ENCODE results near the gene GPAT2. TPM values are rescaled to one million over a fixed set of nuclear protein-coding genes. Genes with fewer than 3 reads are reported as not detected.
"Not testable (repeated sequence)": the region's sequence is repeated elsewhere in the genome, so short reads cannot be mapped to it uniquely, and the experiment has no call there.

The GPAT2 gene
- total RNA-seq, 1 experiment from 2014 or later, result 9.1 TPM

DNA sequence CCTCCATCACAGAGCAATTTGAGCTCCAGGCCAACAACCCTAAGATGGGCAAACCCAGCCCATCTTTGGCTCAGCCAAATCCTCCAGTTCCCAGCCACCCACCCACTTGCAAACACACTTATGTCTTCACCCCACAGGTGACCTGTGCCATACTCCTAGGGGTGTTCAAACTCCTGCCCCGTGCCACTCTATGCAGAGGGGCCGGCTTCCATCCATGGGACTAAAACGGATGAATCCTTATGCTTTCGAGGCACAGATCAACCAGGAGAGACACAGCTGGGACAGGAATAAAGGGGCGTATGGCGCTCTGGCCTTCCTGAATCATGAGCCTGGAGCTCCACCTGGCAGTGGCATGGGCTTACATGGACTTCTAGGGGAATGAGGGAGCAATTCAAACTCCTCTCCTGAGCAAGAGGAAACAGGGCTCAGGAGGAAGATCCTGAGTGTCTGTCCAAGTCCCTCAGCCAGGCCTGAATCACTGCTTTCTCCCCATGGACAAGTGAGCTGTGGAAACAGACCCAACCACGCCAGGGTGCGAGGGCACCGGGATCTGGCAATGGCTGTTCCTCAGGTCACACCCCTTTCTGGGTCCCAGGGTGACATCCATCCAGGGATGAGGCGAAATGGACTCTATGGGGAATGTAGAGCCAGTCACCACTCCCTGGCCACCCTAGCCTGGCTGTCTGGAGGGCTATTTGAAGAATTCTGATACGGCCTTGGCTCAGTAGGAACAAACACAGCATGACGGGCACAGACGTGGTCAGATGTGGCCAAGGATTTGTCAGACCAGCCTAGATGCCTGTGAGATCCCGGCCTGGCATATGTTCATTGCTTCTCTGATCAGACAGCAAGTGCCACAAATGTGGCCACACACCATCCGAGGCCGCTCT lies 36.6 kb upstream of the GPAT2 start:
- H3K4me1 ChIP-seq (replicated peaks; ENCODE audit: insufficient read depth); POLR2A ChIA-PET (ENCODE audit: unreplicated experiment); H3K4me3 ChIP-seq; intact Hi-C loops (cut with micrococcal nuclease; ENCODE audit: unreplicated experiment); H3F3A ChIP-seq (ENCODE audit: insufficient read depth, low read depth); H3K9me2 ChIP-seq (ENCODE audit: insufficient read depth); H3K79me2 ChIP-seq (ENCODE audit: low read depth); H3K9me3 ChIP-seq (ENCODE audit: insufficient read depth, low read depth); H3K4me2 ChIP-seq; H3K36me3 ChIP-seq (ENCODE audit: low read depth); H2AFZ ChIP-seq; H3K27ac ChIP-seq; BruUV-seq (replicated peaks); CTCF ChIA-PET; H4K20me1 ChIP-seq (ENCODE audit: insufficient read depth); DNase-seq: not testable (repeated sequence)
- H3K27me3 ChIP-seq (ENCODE audit: insufficient read depth, low read depth), result peaks cover 20% of the 10 kb centered on the region; the same call in 1 of the 2 replicates

- H3K9me2 ChIP-seq (ENCODE audit: insufficient read depth); H3K4me1 ChIP-seq (replicated peaks; ENCODE audit: insufficient read depth); H3K36me3 ChIP-seq (ENCODE audit: low read depth); H3K9me3 ChIP-seq (ENCODE audit: insufficient read depth, low read depth); H2AFZ ChIP-seq; CTCF ChIA-PET; POLR2A ChIA-PET (ENCODE audit: unreplicated experiment); H3F3A ChIP-seq (ENCODE audit: insufficient read depth, low read depth); intact Hi-C loops (cut with micrococcal nuclease; ENCODE audit: unreplicated experiment); H3K79me2 ChIP-seq (ENCODE audit: low read depth); H3K4me2 ChIP-seq; DNase-seq; H4K20me1 ChIP-seq (ENCODE audit: insufficient read depth); BruUV-seq (replicated peaks); H3K4me3 ChIP-seq; H3K27ac ChIP-seq: not testable (repeated sequence)
- H3K27me3 ChIP-seq (ENCODE audit: insufficient read depth, low read depth), result peaks cover 20% of the 10 kb centered on the region; the same call in 1 of the 2 replicates
Measured at GRCh38 chr2:96070351-96070750, 35.6 kb upstream of the GPAT2 start.

- CTCF ChIA-PET; DNase-seq; H3K79me2 ChIP-seq (ENCODE audit: low read depth); H3K9me3 ChIP-seq (ENCODE audit: insufficient read depth, low read depth); H3K4me3 ChIP-seq; H3K4me2 ChIP-seq; H2AFZ ChIP-seq; intact Hi-C loops (cut with micrococcal nuclease; ENCODE audit: unreplicated experiment); H3F3A ChIP-seq (ENCODE audit: insufficient read depth, low read depth); H3K4me1 ChIP-seq (replicated peaks; ENCODE audit: insufficient read depth); H3K27ac ChIP-seq; BruUV-seq (replicated peaks); POLR2A ChIA-PET (ENCODE audit: unreplicated experiment); H3K9me2 ChIP-seq (ENCODE audit: insufficient read depth); H4K20me1 ChIP-seq (ENCODE audit: insufficient read depth); H3K36me3 ChIP-seq (ENCODE audit: low read depth): not testable (repeated sequence)
- H3K27me3 ChIP-seq (ENCODE audit: insufficient read depth, low read depth), result peaks cover 20% of the 10 kb centered on the region; the same call in 1 of the 2 replicates
Measured at GRCh38 chr2:96069878-96070277, 35.2 kb upstream of the GPAT2 start.

- Histone ChIP-seq H3K4me1 (replicated peaks; ENCODE audit: insufficient read depth) (peaks cover 13% of the 10 kb centered on the region; the same call in 1 of the 2 replicates), H3K4me2 (0 out of 2 replicates have a peak overlapping the region, but pooled peaks have one; percentile 12)
- H3F3A ChIP-seq (ENCODE audit: insufficient read depth, low read depth); H3K9me2 ChIP-seq (ENCODE audit: insufficient read depth); intact Hi-C loops (cut with micrococcal nuclease; ENCODE audit: unreplicated experiment); POLR2A ChIA-PET (ENCODE audit: unreplicated experiment); H3K27me3 ChIP-seq (ENCODE audit: insufficient read depth, low read depth); BruUV-seq (replicated peaks); H3K9me3 ChIP-seq (ENCODE audit: insufficient read depth, low read depth); H3K27ac ChIP-seq; H3K79me2 ChIP-seq (ENCODE audit: low read depth); H3K36me3 ChIP-seq (ENCODE audit: low read depth); H3K4me3 ChIP-seq; H4K20me1 ChIP-seq (ENCODE audit: insufficient read depth); H2AFZ ChIP-seq: not testable (repeated sequence)
- CTCF ChIA-PET, result interaction anchor here (0.6 to 0.7 kb wide), 2 partner anchors 49 to 62 kb away, joined by 3 read pairs; no protein-coding TSS in a partner anchor
- peak in 1 of 2 experiments; percentile 27 for DNase-seq
Measured at GRCh38 chr2:96067902-96068581, 33.3 kb upstream of the GPAT2 start.

DNA sequence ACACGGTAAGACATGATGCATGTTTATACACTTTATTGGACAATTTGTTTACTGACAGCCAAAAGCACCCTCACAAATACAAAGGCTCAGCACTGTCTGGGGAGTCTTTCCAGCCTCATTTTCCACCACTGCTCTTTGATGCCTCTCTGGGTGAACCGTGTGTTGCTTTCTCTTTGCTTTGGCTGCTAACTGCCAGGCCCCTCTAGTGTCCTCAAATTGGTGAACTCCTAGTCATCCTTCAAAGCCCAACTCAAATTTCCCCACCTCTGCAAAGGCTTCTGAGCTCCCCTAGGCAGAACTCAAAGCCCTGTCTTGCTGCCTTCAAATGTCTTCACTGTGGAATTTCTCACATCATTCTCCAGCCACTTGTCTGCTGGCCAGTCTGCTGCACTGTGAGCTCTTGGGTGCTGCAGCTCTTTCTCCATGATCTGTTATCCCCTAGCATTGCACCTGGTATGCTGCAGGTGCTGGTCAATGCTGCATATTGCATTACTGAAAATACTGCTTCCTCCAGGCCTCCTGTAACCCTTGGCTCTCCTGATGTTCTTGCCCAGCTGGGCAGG lies 32.5 kb upstream of the GPAT2 start:
- H3K4me2 ChIP-seq; H3K27me3 ChIP-seq (ENCODE audit: insufficient read depth, low read depth); POLR2A ChIA-PET (ENCODE audit: unreplicated experiment); DNase-seq; H3K27ac ChIP-seq; H3K36me3 ChIP-seq (ENCODE audit: low read depth); H2AFZ ChIP-seq; H3K79me2 ChIP-seq (ENCODE audit: low read depth); H3K9me2 ChIP-seq (ENCODE audit: insufficient read depth); H4K20me1 ChIP-seq (ENCODE audit: insufficient read depth); H3F3A ChIP-seq (ENCODE audit: insufficient read depth, low read depth); BruUV-seq (replicated peaks); H3K4me3 ChIP-seq; intact Hi-C loops (cut with micrococcal nuclease; ENCODE audit: unreplicated experiment); H3K9me3 ChIP-seq (ENCODE audit: insufficient read depth, low read depth): not testable (repeated sequence)
- CTCF ChIA-PET, result interaction anchor here (0.6 kb wide), 1 partner anchor 50 kb away, joined by 3 read pairs; no protein-coding TSS in a partner anchor
- H3K4me1 ChIP-seq (replicated peaks; ENCODE audit: insufficient read depth), result peaks cover 13% of the 10 kb centered on the region; the same call in 1 of the 2 replicates

- H3K36me3 ChIP-seq (ENCODE audit: low read depth); H3K9me2 ChIP-seq (ENCODE audit: insufficient read depth); H3K27ac ChIP-seq; POLR2A ChIA-PET (ENCODE audit: unreplicated experiment); H4K20me1 ChIP-seq (ENCODE audit: insufficient read depth); CTCF ChIA-PET; intact Hi-C loops (cut with micrococcal nuclease; ENCODE audit: unreplicated experiment); DNase-seq; H3K4me3 ChIP-seq; H3K9me3 ChIP-seq (ENCODE audit: insufficient read depth, low read depth); H3K27me3 ChIP-seq (ENCODE audit: insufficient read depth, low read depth); H3K79me2 ChIP-seq (ENCODE audit: low read depth); H3K4me2 ChIP-seq; H2AFZ ChIP-seq; BruUV-seq (replicated peaks); H3F3A ChIP-seq (ENCODE audit: insufficient read depth, low read depth): not testable (repeated sequence)
- H3K4me1 ChIP-seq (replicated peaks; ENCODE audit: insufficient read depth), result peaks cover 13% of the 10 kb centered on the region; the same call in 1 of the 2 replicates
Measured at GRCh38 chr2:96066511-96066910, 31.8 kb upstream of the GPAT2 start.

GRCh38 chr2:96065954-96066353 lies 31.2 kb upstream of the GPAT2 start:
- DNase-seq; H3K27me3 ChIP-seq (ENCODE audit: insufficient read depth, low read depth); H3K4me3 ChIP-seq; H3K36me3 ChIP-seq (ENCODE audit: low read depth); H3K9me3 ChIP-seq (ENCODE audit: insufficient read depth, low read depth); H3K27ac ChIP-seq; BruUV-seq (replicated peaks); H2AFZ ChIP-seq; H3F3A ChIP-seq (ENCODE audit: insufficient read depth, low read depth); intact Hi-C loops (cut with micrococcal nuclease; ENCODE audit: unreplicated experiment); H3K9me2 ChIP-seq (ENCODE audit: insufficient read depth); POLR2A ChIA-PET (ENCODE audit: unreplicated experiment); H3K79me2 ChIP-seq (ENCODE audit: low read depth); H4K20me1 ChIP-seq (ENCODE audit: insufficient read depth); H3K4me2 ChIP-seq: not testable (repeated sequence)
- CTCF ChIA-PET, result interaction anchor here (0.7 kb wide), 1 partner anchor 1561 kb away, joined by 3 read pairs; no protein-coding TSS in a partner anchor
- peaks cover 13% of the 10 kb centered on the region; the same call in 1 of the 2 replicates for H3K4me1 ChIP-seq (replicated peaks; ENCODE audit: insufficient read depth)
